Medulla oblongata (tissue), 1 donor: ENCODE data around the gene FHL1.
A peak's percentile ranks its signal among the peaks of the same experiment; 100 is the strongest.
"Not testable (repeated sequence)": the region's sequence is repeated elsewhere in the genome, so short reads cannot be mapped to it uniquely, and the experiment has no call there.

Experiments
- DNase-seq: peaks from one replicate; pipeline ENCODE4 v3.0.0-alpha.2; 2015; ENCODE audit errors: extremely low spot score

FHL1 gene

DNA sequence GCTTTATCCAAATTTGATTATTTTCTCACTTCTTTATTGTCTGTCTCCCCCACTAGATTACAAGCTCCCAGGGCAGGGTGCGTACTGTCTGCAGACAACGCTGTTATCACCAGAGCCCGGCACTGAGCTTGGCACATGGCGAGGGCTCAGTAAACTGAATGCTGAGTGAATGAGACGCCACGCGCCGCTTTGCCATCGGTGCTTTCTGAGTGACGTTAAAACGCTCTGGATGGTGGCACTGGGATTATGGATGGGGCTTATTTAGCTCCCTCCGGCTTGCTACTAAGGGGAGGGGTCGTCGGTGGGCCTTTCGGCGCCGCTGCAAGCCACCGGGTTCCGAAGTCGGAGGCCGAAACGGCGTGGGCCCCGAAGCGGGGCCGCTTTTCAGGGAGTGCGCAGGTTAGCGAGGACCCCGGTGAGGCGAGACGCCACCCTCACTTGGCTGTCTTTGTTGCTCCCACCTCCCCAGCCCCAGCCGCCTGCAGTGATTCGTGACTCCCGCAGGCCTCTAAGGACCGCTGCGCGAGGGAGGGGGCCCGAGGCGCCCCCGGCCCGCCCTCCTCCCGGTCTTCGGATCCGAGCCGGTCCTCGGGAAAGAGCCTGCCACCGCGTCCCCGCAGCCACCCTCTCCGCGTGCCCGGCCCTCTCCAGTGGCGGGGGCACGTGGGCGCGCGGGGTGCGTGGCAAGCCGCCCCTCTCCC, 569 bp upstream of the FHL1 start:
- no peak for DNase-seq

DNA sequence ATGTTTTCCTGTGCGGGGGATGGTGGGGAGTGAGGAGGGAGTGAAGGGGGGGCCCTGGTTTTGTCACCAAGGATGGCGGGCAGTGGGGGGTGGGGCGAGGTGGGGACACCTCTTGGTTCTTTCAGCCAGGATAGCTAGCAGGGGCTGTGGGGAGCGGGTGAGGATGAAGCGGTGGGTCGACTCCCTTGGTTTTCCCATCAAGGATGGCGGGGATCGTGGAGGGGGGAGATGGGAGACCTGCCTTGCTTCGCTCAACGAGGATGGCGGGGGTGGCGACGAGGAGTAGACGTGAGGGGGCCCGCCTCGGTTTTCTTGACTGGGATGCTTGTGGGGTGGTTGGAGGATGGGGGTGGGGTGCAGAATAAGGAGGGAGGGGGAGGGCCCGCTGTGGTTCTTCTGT, 643 bp downstream of the FHL1 start:
- no peak for DNase-seq

DNA sequence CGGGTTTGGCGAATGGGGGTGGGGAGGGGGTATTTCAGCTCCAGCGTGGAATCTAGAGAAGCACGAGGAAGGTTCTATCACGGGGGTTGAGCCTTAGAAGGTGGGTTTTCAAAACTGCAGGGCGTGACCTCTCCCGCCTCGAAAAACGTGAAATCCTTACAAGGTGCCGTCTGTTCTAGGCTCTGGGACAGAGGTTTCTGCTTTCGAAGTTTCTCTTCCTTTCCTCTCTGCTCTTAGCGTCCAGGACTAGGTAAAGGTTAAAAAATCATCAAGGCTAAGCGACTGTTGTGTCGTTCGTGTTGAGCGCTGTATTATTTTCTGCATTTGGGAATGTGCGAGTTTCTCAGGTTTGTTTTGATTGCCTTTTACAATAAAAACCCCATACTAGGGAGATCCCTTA, 1.1 kb downstream of the FHL1 start:
- DNase-seq: no peak

DNA sequence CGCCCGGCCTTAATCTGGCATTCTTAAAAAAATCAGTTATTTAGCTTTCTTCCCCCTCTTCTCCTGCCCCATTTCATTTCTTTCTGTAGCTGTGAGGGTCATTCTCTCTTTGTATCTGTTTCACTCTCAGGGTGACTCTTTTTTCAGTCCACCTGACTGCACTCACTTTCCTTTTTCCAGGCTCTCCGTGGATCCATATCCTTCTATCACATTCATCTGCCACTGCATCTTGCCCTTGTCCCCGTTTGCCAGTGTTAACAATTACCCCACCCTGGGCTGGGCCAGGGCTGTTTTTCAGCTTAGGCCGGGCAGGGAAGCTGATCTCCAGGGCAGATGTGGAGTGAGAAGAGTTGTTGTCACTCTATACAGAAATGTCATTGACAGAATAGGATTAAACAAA, 7.7 kb downstream of the FHL1 start:
- no peak for DNase-seq

DNA sequence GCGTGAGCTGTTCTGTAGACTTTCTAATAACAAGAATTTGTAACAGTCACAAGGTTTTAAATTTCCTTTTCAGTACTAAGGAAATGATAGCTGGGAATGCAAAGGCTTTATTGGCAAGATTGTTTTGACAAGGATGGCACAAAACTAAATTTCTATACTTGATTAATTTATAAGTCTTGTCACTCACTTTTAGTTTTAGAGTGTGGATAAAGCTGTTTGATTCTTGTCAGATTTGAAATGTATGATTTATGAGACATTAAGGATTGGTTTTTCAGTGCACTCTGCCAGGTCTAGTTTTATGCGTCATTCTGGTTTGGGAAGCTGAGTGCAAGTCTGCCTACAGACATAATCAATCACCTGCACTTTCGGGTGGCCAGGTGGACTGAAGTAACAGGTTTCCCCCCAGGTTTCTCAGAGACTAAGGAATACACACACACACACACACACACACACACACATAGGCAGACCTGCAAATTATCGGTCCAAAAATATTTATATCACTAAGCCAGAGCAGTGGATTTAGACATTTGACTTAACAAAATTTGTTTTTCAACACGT, 9.3 kb downstream of the FHL1 start:
- DNase-seq: no peak

DNA sequence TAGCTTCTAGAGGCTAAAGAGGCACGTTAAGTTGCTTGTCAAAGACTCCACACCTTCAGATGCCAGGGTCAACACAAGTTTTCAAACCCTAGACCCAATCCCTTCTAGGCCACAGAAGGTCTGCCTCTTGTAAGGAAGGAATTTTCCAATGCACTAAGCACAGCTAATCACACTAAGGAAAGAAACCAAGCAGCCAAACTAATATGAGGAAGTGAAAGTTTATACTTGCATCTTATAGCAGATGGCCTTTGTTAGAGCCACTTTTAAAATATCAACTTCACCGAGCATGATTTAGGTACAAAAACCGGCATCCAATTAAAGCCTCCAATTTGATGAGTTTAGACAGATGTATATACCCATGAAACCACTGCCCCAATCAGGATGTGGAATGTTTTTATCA, 9.9 kb downstream of the FHL1 start:
- DNase-seq: no peak

DNA sequence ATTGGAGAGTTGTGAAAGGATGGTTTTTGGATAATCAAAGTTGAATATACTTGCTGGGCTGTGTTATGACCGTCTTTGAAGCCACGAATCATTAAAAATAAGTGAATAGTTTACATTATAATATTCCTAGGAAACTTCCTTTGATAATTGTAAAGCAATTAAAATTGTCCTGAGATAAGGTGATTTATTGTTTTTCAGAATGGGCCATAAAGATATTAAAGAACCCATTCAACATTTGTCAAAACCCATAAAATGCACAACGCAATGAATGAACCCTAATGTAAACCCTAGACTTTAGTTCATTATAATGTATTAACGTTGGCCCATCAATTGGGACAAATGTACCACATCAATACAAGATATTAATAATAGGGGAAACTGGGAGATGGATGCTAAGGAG, 11.4 kb downstream of the FHL1 start:
- DNase-seq: no peak

DNA sequence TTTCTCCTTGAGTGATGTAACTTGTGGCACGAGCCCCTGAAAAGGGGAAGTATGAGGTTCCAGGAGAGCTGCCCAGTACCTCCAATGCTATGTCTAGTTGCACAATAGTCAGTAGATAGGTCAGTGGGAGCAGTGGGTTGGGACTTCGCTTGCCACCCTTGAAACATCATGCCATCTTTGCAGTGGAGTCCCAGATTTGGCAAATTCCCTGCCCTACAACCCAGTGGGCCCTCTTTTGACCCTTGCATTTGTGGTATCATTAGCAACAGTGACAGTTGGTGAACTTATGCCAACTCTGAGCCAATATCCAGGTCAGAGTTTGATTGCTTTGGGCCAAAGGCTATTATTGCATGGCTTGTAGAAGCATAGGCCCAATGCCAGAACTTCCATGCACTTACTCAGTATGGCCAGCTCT, 12.3 kb downstream of the FHL1 start:
- DNase-seq: no peak

DNA sequence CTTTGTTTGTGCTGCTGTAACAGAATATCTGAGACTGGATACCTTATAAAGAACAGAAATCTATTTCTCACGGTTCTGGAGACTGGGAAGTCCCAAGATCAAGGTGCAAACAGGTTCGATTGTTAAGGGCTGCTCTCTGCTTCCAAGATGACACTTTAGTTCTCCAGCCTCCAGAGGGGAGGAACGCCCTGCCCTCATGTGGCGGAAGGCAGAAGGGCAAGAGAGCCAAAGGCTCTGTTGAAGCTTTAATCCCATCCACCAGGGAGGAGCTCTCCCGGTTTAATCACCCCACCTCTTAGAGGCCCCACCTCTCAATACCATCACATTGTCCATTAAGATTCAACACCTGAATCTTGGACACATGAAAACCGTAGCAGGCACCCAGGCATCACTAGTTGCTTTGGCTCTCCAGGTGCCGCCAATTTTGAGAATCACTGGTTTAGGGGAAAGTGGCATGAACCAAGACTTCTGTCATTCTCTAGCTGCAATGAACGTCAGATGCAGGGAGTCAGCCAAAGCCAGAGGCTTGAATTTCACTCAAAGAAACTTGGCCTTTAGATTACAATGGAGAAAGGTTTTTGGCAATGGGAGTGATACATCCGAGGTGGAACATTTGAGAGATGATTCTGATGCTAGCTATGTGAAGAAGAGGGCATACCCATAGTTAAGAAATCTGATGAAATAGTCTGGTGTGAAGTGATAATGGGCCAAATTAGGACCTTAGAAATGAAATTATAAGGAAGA, 15.7 kb downstream of the FHL1 start:
- DNase-seq: peak; percentile 42

DNA sequence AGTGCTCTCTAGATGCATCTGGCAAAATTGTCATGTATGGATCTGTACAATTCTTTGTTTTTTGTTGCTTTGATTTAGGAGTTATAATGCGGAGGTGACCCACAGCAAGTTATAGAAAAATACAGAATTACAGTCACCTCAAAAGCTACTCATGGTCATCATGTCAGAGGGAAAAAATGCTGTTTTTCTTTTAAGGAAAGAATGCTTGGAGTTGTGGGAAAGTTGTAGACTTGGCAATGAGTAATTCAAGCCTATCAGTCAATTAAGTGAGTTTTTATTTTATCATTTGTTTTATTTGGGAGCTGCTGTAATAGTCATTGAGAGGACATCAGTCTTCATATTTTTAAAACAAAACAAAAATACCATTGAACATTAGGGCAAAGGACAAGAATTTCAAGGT, 16.4 kb downstream of the FHL1 start:
- DNase-seq: no peak

DNA sequence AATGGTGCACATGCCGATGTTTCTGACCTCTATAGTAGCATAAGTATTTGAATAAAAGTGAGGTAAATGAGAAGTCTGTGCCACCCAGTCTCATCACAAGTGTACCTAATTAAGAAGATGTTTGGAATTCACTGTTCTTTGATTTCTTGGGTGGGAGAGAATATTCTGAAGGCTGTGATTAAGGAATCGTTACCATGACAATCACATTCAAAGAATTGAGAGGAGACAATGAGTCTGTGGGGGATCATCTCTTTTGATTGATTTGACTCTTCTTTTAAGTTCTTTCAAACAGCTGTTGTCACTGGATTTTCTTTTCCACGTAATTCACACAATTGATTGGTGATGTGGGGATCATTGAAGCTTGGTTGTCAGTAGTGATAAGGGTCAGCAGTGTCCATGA, 18.1 kb downstream of the FHL1 start:
- no peak for DNase-seq

DNA sequence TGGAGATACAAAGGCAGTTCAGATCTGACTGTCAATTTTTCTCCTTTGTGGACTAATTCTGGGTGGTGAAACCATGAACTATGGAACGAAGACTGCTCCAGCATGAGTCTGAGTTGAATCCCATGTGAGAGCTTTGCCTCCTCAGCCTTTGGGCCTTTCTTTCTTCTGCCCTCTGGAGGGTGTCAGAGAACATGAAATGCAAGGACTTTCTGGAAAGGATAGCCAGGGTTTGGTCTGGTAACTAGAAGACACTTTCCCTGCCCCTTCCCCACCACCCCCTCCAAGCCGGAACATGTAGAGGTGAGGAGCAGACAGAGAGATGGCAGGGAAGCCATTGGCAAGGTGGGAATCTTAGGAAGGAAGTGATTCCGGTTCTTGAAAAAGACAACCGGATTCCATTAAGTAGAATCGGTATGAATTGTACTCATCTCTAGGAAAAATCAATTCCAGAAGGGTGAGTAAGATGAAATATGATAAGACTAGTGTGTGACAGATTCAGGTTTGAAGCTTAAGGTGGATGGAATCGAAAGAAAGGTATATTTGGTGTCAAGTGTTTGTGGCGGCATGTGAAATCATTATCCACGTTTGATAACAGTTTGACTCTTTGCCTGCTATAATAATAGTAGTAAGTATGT, 19.0 kb downstream of the FHL1 start:
- peak; percentile 32 for DNase-seq

DNA sequence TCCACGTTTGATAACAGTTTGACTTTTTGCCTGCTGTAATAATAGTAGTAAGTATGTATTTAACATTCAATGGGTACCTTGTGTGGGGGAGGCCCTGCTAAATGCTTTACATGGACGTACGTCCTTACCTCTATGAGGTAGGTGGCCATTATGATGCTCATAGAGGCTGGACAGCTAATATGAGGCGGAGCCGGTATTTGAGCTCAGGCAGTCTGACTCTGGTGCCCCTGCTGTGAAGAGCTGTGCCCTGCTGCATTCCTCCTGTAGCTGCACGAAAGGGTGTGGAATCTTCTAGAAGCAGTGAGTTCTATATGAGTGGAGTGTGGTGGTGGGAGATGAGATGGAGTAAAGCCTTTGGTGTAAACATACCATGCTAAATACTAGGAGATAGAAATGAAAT, 20.7 kb downstream of the FHL1 start:
- DNase-seq: not testable (repeated sequence)

DNA sequence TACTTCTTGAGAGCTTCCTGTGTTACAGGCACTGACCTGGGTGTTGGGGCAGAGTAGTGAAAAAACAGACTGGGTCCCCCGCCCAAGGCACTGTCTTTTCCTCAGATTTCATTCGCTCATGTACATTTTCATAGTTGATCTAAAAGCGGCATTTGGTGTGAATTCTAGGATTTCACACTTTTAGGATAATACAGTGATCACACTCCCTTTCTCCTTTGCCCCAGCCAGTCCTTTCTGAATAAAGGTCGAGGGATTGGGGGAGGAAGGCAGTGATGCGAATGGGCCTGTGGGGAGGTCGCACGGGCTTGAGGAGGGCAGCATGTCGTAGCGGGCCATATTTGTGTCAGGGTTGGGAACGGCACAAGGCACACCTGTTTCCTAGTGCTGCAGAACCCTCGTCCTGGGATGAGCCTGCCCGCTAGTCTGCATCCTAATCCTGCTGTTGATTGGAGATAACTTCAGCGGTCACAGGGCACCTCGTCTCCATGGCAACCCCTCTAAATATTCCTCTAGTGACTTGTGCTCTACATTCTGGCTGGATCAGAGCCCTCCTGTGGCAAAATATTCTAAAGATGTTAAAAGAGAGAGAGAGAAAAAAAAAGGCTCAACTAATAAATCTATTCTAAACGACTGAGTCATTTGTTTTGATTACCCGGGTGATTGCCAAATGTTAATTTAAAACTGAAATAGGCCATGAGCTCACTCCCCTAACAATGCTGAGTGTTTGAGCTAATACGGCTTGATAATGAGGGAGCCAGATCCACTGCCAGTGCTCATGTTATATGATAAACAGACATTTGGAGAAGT, 21.8 kb downstream of the FHL1 start:
- no peak for DNase-seq

DNA sequence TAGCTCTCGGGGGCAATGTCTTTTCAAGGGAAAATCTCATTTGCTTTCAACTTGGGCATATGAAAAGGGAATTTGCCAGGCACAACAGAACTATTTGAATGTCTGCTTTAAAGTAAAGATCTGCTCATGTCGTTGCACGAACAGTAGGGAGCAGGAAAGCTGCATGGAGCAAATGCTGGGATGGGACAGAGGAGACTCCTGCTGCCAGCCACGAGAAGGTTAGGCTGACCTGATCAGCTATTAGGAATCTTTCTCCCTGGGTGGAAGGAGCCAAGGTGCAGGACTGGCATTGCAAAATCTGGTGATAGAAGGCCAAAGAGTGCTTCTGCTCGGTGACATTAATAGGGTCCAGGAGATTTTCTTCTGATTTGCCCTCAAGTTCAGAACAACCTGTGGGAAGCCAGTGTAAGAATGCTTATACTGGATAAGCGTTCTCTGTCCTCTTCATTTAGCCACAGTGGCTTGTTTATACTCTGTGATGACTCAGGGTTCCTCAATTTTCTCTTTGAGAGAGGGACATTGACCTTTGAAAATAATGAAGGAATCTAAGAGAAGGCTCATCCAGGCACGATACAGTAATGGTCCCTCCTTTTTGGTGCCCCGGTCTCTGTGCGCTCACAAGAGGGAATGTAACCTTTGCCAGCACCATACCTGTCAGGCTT, 22.9 kb downstream of the FHL1 start:
- DNase-seq: no peak

DNA sequence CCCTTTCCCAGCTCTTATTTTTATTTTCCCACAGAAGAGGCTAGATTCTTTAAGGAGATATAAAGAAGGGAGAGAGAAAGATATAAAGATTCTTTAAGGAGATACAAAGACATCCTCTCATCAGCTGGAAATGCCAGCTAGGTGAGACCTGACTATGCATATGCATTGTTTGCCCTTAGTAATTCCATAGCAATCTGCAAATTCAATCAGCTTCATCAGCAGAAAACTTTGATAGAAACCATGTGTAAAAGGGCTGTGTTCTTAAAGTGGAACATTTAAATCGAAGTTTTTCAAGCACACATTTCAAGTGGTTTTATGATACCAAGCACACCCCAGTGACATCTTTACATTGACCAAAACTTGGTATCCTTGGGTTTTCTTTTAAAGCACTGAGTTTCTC, 24.1 kb downstream of the FHL1 start:
- DNase-seq: no peak

DNA sequence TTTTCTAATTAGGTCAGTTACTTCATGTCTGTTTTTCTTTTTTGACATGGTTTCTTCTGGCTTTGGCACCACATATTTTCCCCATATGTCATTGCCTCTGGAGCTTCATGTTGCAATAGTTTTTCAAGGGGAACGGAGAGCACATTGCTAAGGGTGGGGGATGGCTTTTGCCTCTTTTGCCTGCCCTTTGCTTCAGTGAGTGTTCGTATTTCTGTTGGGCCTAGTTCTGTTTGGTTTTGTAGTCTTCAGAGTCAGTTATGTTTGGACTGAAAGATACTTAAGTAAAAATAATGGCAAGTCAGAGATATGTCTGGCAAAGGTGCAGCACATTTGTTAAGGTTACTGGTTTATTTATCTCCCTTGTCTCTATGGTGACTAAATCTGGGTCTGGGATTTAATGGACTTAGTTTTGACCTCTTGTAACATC, 29.1 kb downstream of the FHL1 start:
- no peak for DNase-seq

DNA sequence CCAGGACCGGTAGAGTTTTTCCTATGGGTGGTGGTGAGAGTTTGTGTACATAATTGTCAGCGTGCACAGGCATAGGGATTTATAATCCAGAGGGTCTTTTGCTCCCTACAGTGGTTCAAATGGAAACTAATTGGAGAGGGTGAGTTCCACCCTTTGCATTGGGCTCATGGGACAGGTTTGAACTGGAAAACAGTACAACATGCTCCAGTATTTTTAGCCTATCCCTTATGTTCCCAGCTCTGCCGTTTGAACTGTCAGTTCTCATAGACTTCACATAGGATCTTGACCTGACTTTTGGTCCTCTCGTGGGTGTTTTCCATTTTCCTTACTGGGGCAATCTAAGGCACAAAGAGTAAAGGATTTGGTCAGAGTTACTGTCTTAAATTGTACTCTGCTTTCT, 31.8 kb downstream of the FHL1 start:
- no peak for DNase-seq

DNA sequence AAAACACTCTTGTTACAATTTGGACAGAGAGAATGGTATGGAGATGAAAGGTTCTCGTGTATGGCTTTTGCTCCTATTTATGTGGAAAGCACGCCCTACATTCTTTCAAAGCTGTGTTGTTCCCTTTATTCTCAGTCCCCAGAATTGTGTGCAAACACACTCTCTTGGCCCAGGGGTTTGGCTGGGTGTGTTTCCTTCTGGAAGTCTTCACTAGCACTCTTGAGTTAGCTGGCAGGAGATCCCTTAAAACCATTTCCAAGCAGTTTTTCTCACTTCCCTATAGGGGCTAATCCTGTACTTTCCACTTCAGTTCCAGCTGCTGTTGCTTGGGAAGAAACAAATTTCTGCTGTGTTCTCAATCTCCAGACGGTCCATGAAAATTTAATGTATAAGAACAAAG, 35.1 kb downstream of the FHL1 start:
- DNase-seq: no peak

DNA sequence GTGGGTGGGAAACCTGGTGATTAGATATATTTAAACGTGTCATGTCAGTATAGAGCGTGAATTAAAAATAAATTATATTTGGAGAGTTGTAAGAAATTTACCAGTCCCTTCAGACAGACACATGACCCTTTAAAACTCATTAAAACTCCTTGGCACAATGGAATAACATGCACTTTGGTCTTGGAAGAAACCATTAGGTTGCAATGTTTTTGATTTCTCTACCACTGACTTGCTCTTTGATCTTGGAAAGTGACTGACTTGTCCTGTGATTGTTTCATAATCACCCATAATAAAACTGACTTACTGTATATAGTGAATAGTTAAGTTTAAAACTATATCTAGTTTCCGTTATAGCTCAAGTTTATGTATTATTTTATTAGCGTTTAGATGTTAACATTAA, 35.8 kb downstream of the FHL1 start:
- DNase-seq: no peak

DNA sequence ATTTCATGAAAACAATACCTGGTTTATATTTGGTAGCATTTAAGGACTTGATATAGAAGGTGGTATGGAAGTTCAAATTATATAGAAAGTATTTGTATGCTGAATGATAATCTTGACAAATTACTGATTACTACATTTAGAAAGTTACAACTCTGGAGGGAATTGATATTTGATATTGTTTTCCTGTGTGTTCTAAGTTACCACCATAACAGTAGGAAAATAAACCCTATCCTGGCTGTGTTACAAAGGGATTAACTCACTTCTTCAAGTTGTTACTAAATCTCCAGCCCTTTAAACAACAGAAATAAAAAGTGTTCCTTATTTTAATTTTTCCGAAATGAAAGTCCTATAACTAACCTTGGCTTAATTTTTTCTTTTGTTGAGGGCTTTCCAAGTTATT, 36.6 kb downstream of the FHL1 start:
- DNase-seq: no peak
